ENCODE results near the gene METTL23. TPM values are rescaled to one million over a fixed set of nuclear protein-coding genes. Genes with fewer than 3 reads are reported as not detected.
"Not testable (repeated sequence)": the region's sequence is repeated elsewhere in the genome, so short reads cannot be mapped to it uniquely, and the experiment has no call there.

METTL23 gene
- total RNA-seq, 1 donor from 2014 or later, result 34.7 TPM

DNA sequence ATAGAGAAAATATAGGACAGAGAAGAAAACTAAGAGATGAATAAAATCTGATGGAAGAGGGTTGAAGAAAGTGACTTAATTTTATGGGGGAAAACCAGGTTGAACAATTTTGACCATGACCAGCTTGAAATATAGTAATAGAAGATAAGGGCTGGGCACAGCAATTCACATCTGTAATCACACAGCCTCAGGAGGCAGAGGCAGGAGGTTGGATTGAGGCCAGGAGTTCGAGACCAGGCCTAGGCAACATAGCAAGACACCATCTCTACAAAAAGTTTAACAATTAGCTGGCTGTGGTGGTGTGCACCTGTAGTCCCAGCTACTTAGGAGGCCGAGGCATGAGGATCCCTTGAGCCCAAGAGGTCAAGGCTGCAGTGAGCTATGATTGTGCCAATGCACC is 24.6 kb upstream of the METTL23 start:
- H3K4me3 ChIP-seq (ENCODE audit: low read depth, low read length), result no peak overlapping the region
- no peak for TF ChIP-seq CTCF (conservative IDR thresholded peaks at IDR 0.05; ENCODE audit: low read depth, low read length)

DNA sequence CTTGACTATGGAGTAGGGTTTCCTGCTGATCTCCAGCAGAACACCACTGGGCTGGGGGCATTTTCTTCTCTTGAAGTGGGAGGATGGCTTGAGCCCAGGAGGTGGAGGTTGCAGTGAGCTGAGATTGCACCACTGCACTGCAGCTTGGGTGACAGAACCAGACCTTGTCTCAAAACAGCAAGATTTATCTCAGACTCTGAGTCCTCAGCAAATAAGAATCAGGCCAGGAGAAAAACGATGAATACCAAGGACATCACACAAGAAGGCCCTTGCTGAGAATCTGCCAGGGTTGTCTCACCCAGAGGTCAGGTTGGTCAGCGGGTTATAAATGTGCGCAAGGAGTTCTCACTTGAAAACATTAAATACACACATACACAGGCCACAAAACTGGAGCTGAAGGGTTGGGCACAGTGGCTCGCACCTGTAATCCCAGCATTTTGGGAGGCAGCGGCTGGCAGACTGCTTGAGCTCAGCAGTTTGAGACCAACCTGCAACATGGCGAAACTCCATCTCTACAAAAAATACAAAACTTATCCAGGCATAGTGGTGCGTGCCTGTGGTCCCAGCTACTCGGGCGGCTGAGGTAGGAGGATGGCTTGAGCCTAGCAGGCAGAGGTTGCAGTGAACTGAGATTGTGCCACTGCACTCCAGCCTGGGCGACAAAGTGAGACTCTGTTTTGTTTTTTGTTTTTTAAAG is 23.6 kb upstream of the METTL23 start:
- DNase-seq (ENCODE audit: low read depth), result no peak
- no peak for TF ChIP-seq CTCF (conservative IDR thresholded peaks at IDR 0.05; ENCODE audit: low read depth, low read length)
- H3K4me3 ChIP-seq (ENCODE audit: low read depth, low read length), result no peak overlapping the region

More for the DNA sequence above, 24.6 kb upstream of the METTL23 start:
- DNase-seq (ENCODE audit: low read depth), result no peak

DNA sequence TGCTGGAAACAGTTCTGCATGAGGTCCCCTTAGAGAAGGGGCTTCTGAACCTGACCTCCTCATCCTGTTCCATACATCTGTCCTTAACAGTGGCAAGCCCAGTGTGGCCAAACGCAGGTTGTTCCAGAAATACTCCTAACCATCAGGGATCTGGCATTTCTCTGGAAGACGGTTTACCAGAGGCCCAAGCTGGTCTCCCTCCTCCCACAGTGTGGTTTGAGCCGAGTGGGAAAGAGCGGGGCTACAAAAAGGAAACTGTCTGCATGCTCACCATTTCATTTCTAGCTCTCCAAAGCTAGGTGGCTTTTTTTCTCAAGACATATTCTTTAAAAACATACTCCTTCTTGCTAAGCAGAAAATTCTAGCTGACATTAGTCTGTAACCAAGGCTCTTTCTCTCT is 21.8 kb upstream of the METTL23 start:
- H3K4me3 ChIP-seq (ENCODE audit: low read depth, low read length), result no peak overlapping the region
- DNase-seq (ENCODE audit: low read depth), result no peak
- no peak for TF ChIP-seq CTCF (conservative IDR thresholded peaks at IDR 0.05; ENCODE audit: low read depth, low read length)

- TF ChIP-seq CTCF (conservative IDR thresholded peaks at IDR 0.05; ENCODE audit: low read depth, low read length), result no peak
- DNase-seq (ENCODE audit: low read depth), result no peak
- no peak overlapping the region for H3K4me3 ChIP-seq (ENCODE audit: low read depth, low read length)
Measured at GRCh38 chr17:76706817-76707216, 19.8 kb upstream of the METTL23 start.

GRCh38 chr17:76707985-76708807 is 18.4 kb upstream of the METTL23 start:
- TF ChIP-seq CTCF (conservative IDR thresholded peaks at IDR 0.05; ENCODE audit: low read depth, low read length), result peak; percentile 35
- no peak overlapping the region for H3K4me3 ChIP-seq (ENCODE audit: low read depth, low read length)
- no peak for DNase-seq (ENCODE audit: low read depth)

GRCh38 chr17:76709077-76709950 is 17.3 kb upstream of the METTL23 start:
- no peak for TF ChIP-seq CTCF (conservative IDR thresholded peaks at IDR 0.05; ENCODE audit: low read depth, low read length)
- DNase-seq (ENCODE audit: low read depth), result no peak
- H3K4me3 ChIP-seq (ENCODE audit: low read depth, low read length), result peak overlapping the region; percentile 73

DNA sequence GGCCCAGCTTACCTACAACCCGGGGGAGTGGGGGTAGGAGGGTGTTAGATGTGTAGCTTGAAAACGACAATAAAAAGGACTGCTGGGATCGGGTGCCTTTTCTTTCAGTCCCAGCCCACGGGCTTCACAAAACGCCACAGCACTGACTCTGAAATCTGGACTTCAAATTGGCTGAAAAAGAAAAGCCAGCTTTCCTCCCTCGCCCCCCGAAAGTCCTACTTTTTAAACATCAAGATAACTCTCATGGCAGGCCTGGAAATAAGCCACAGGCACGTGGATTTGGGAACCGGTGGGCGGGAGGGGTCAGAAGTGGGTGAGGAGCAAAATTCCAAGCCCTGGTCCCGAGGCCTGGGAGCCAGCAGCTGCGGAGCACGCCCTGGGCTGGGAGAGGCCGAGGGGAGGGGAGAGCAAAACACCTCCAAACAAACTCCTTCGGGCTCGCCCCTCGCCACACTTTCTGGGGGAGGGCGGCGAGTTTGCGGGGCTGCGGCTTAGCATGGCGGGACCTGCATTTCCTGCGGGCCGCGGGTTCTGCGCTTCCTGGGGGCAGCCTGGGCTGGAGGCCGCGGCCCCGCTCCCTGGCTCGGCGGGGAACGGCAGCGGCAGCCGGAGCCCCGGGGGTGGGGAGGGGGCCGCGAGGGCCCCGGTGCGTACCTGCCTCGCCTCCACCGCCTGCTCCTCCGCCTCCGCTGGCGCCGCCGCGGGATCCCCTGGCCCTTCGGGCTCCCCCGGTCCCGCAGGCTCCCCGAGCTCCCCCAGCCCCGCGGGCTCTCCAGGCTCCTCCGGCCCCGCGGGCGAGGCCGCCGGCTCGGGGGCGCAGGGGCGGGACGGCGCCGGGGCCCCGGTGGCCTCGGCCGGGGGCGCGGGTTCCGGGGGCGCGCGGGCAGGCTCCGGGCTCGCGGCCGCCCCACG is 16.4 kb upstream of the METTL23 start:
- peak overlapping the region; percentile 73 for H3K4me3 ChIP-seq (ENCODE audit: low read depth, low read length)
- not testable (repeated sequence) for DNase-seq (ENCODE audit: low read depth)

Data from epithelial cell of proximal tubule (primary cell).